Ramos (cell line): ENCODE results near the gene EEF1A2.

ENCODE experiments used
- in situ Hi-C: fragments of 300-500 bp; cut with MboI; formaldehyde crosslinking; loops from one replicate; pipeline ENCODE4 v1.14.3; 2022; ENCODE audit warnings: low sequenced_read_pairs; ENCODE audit not compliant: unreplicated experiment

Gene EEF1A2

GRCh38 chr20:63440366-63440955, 58.4 kb downstream of the EEF1A2 start:
- in situ Hi-C loops, result no loop called here

DNA sequence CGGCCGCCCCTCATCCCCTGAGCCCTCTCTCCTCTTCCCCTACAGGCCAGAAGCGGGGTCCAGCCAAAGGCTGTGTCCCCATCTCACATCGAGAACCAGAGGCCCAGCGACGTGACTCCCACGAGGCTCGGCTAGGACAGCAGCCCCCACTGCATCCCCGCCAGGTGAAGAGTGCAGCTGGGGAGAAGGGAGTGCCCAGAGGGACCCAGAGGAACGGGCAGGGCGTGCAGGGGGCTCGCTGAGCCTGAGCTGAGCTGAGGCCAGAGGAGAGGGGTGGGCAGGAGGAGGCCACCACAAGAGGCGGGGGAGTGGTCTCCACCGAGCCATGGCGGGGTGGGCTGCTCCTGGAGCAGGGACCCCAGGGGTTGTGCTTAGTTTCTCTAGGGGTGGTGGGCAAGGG, 59.0 kb downstream of the EEF1A2 start:
- in situ Hi-C loops, result no loop called here

DNA sequence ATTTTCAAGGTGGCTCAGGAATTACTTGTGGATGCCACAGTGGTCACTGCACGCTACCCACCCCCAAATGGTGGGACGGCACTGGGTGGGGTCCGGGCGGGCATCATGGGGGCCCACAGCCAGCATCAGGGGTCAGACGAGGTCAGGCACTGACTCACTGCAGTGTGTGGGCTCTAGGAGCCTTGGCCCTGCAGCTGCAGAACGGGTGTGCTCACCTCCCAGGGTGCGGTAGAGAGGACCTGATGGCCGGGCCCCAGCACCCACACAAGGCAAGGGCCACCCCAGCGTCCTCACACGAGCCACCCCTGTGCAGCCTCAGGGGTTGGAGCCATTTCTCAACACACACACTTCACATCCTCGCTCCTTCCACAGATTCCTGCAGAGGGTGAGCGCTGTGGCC, 60.8 kb downstream of the EEF1A2 start:
- in situ Hi-C loops, result no loop called here
